GM23248 (cell line): ENCODE data around the gene MEG3.

Experiments
- EZH2 ChIP-seq: fragments of 200-600 bp; sonication (generic); IDR thresholded peaks from 2 replicates; pipeline ENCODE4 v1.6.1; 2018; ENCODE audit warnings: antibody characterized with exemption, mild to moderate bottlenecking; ENCODE audit not compliant: insufficient read depth, poor library complexity, severe bottlenecking
- EZH2phosphoT487 ChIP-seq: fragments of 200-600 bp; sonication (generic); IDR thresholded peaks from 2 replicates; pipeline ENCODE4 v1.6.1; 2018; ENCODE audit warnings: antibody characterized with exemption, moderate library complexity, mild to moderate bottlenecking, low read depth; ENCODE audit not compliant: insufficient read depth

DNA sequence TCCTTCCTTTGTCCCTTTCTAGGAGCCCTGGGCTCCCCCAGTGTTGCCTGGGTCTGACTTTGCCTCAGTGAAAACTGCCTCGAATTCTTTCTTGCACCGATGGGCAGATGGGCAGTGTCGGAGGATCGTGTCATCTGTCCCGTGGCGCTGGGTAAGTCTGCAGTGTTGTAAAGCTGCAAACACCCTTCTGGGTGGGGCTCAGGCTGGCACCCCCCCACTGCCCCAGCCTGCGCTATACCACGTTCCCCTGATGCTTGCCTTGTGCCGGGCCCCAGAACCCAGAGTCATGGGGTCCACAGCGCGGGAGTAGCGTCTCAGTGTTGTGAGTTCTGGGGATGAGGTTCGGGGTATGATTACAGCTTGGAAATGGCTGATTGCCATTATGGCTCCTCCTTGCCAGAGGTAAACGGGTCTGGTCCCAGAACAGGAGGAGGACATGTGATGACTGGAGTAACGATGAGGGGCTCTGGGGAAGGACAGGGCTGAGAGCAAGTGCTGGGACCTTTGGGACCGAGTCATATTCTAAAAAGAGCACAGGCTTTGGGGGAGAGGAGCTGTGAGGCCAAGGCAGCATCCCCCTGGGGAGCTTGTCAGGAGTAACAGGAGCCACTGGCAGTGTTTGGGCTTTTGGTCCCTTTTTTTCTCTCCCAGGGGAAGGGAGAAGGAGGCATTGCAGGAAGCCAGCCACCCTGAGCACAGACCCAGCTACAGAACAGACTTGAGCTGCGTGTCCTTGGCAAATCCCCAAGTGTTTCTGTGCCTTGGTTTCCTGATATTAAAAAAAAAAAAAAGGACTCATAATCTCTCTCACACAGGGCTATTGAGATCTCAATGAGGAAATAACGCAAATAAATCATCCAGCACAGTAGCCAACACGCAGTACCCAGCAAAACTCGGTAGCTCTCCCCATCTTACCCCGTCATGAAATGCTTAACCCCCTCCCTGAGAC lies 73.3 kb downstream of the MEG3 start:
- TF ChIP-seq EZH2 (no peak), EZH2phosphoT487 (no peak)
